GM23248 (cell line): ENCODE data around the gene NANP. TPM values are rescaled to one million over a fixed set of nuclear protein-coding genes. Genes with fewer than 3 reads are reported as not detected.
"Not testable (repeated sequence)": the region's sequence is repeated elsewhere in the genome, so short reads cannot be mapped to it uniquely, and the experiment has no call there.

ENCODE experiments used
- DNase-seq: peaks from one replicate; pipeline ENCODE4 v3.0.0-alpha.2; 2015
- H2AFZ ChIP-seq: fragments of 200-600 bp; sonication (generic); 2 replicates; pipeline ENCODE4 v1.6.1; 2016; ENCODE audit warnings: antibody characterized with exemption
- H3F3A ChIP-seq: fragments of 200-600 bp; sonication (generic); 2 replicates; pipeline ENCODE4 v1.6.1; 2016; ENCODE audit warnings: mild to moderate bottlenecking, antibody characterized with exemption, mixed run types; ENCODE audit not compliant: insufficient read depth
- H3K27ac ChIP-seq: fragments of 200-600 bp; sonication (generic); 2 replicates; pipeline ENCODE4 v1.5.1; 2016; ENCODE audit warnings: mild to moderate bottlenecking
- H3K27me3 ChIP-seq: fragments of 200-600 bp; sonication (generic); replicated peaks from 2 replicates; pipeline ENCODE4 v1.6.1; 2016; ENCODE audit warnings: mild to moderate bottlenecking; ENCODE audit not compliant: insufficient read depth
- H3K36me3 ChIP-seq: fragments of 200-600 bp; sonication (generic); 2 replicates; pipeline ENCODE4 v1.6.1; 2016; ENCODE audit warnings: low read depth, mild to moderate bottlenecking
- H3K4me1 ChIP-seq: fragments of 200-600 bp; sonication (generic); 2 replicates; pipeline ENCODE4 v1.6.1; 2016; ENCODE audit warnings: mild to moderate bottlenecking; ENCODE audit not compliant: insufficient read depth
- H3K4me2 ChIP-seq: fragments of 200-600 bp; sonication (generic); one replicate; pipeline ENCODE4 v1.6.1; 2016; ENCODE audit warnings: mild to moderate bottlenecking; ENCODE audit not compliant: unreplicated experiment
- H3K4me3 ChIP-seq: fragments of 200-600 bp; sonication (generic); 2 replicates; pipeline ENCODE4 v1.5.1; 2016; ENCODE audit warnings: mild to moderate bottlenecking
- H3K79me2 ChIP-seq: fragments of 200-600 bp; sonication (generic); 2 replicates; pipeline ENCODE4 v1.6.1; 2016; ENCODE audit warnings: mild to moderate bottlenecking; ENCODE audit not compliant: insufficient read depth
- H3K9ac ChIP-seq: fragments of 200-600 bp; sonication (generic); 2 replicates; pipeline ENCODE4 v1.6.1; 2016; ENCODE audit warnings: mild to moderate bottlenecking
- H3K9me2 ChIP-seq: fragments of 200-600 bp; sonication (generic); 2 replicates; pipeline ENCODE4 v1.6.1; 2016; ENCODE audit warnings: mixed run types, mild to moderate bottlenecking, moderate library complexity; ENCODE audit not compliant: insufficient read depth
- H3K9me3 ChIP-seq: fragments of 200-600 bp; sonication (generic); one replicate; pipeline ENCODE4 v1.6.1; 2017; ENCODE audit warnings: low read depth
- H4K20me1 ChIP-seq: fragments of 200-600 bp; sonication (generic); 2 replicates; pipeline ENCODE4 v1.6.0; 2016; ENCODE audit not compliant: insufficient read depth
- EZH2 ChIP-seq: fragments of 200-600 bp; sonication (generic); IDR thresholded peaks from 2 replicates; pipeline ENCODE4 v1.6.1; 2018; ENCODE audit warnings: antibody characterized with exemption, mild to moderate bottlenecking; ENCODE audit not compliant: insufficient read depth, poor library complexity, severe bottlenecking
- EZH2phosphoT487 ChIP-seq: fragments of 200-600 bp; sonication (generic); IDR thresholded peaks from 2 replicates; pipeline ENCODE4 v1.6.1; 2018; ENCODE audit warnings: antibody characterized with exemption, moderate library complexity, mild to moderate bottlenecking, low read depth; ENCODE audit not compliant: insufficient read depth
- WGBS, 2 experiments: methylation state at CpG; one replicate each; pipeline ENCODE4 v1.1.6; 2015 to 2017; ENCODE audit warnings: low lambda C conversion rate in 2 of 2, low coverage in 1 of 2; ENCODE audit errors: missing lambda C conversion rate in 2 of 2; 5-methylcytosine and 5-hydroxymethylcytosine counted together
- in situ Hi-C: fragments of 300-500 bp; cut with MboI; formaldehyde crosslinking; loops from 2 replicates; pipeline ENCODE4 v1.15.0; 2020
- polyA plus RNA-seq: library from polyadenylated mRNA; unstranded; fragments of >200 nt; fragmentation: Nextera tagmentation; extraction: Ambion mirVana; gene quantifications from 2 replicates; pipeline ENCODE4 v1.2.1, GENCODE V29; 2016
- total RNA-seq: library from RNA; depleted of rRNA; stranded (reverse); fragments of >200 nt; shearing (Covaris generic); gene quantifications from 2 replicates; pipeline ENCODE4 v1.2.3, GENCODE V29; 2014

The NANP gene
- total and polyA plus RNA-seq, 2 experiments from 2014 or later, result 7.1 to 7.5 TPM

GRCh38 chr20:25587536-25587935, 36.3 kb downstream of the NANP start:
- Histone ChIP-seq H4K20me1 (no peaks in the 10 kb centered on the region), H3K9ac (no peak overlapping the region), H3K4me3 (no peak overlapping the region), H2AFZ (no peak overlapping the region), H3K9me3 (no peaks in the 10 kb centered on the region), H3K27me3 (no peaks in the 10 kb centered on the region), H3K4me2 (no peak overlapping the region), H3K27ac (no peak overlapping the region), H3K36me3 (no peaks in the 10 kb centered on the region), H3K9me2 (no peaks in the 10 kb centered on the region), H3K4me1 (peaks cover 7% of the 10 kb centered on the region; the same call in 1 of the 2 replicates), H3F3A (no peaks in the 10 kb centered on the region), H3K79me2 (peaks cover 16% of the 10 kb centered on the region)
- 74 to 76% methylated on average over 5 of the region's 5 CpGs for WGBS, 2 experiments
- no peak for TF ChIP-seq EZH2phosphoT487
- TF ChIP-seq EZH2, result no peak
- DNase-seq, result peak; percentile 33
- in situ Hi-C loops, result no loop called here

GRCh38 chr20:25586877-25587276, 36.9 kb downstream of the NANP start:
- Histone ChIP-seq H3K27me3 (no peaks in the 10 kb centered on the region), H3K4me2 (no peak overlapping the region), H4K20me1 (no peaks in the 10 kb centered on the region), H3K9me3 (no peaks in the 10 kb centered on the region), H3K9me2 (no peaks in the 10 kb centered on the region), H3K36me3 (no peaks in the 10 kb centered on the region), H3F3A (no peaks in the 10 kb centered on the region), H3K79me2 (peaks cover 18% of the 10 kb centered on the region), H3K27ac (no peak overlapping the region), H3K4me1 (peaks cover 7% of the 10 kb centered on the region; the same call in 1 of the 2 replicates), H2AFZ (no peak overlapping the region), H3K9ac (no peak overlapping the region), H3K4me3 (no peak overlapping the region)
- in situ Hi-C loops, result no loop called here
- no peak for TF ChIP-seq EZH2
- TF ChIP-seq EZH2phosphoT487, result no peak
- 68% methylated on average over 11 of the region's 11 CpGs for WGBS, 2 experiments
- peak; percentile 42 for DNase-seq

- in situ Hi-C loops, result no loop called here
- H3K4me3 ChIP-seq, result peak within 1 kb of the TSS; percentile 76
- H3F3A ChIP-seq, result no peaks in the 10 kb centered on the region
These were observed 38.7 kb downstream of the NANP start, which contains the start of gene NINL for GRCh38 chr20:25584905-25585704. Gene NINL (minus strand): TSS chr20:25585531. CDS start chr20:25526587, 58,944 bp downstream.

GRCh38 chr20:25583607-25584006, 40.2 kb downstream of the NANP start:
- H3K9ac ChIP-seq, H3K4me1 ChIP-seq, H3K4me3 ChIP-seq, H2AFZ ChIP-seq, H4K20me1 ChIP-seq, DNase-seq, H3K36me3 ChIP-seq, H3K4me2 ChIP-seq, in situ Hi-C loops, H3K27ac ChIP-seq, H3K9me3 ChIP-seq, H3K9me2 ChIP-seq, H3F3A ChIP-seq, H3K27me3 ChIP-seq: not testable (repeated sequence)
- 74 to 80% methylated on average over 7 of the region's 7 CpGs for whole genome bisulfite sequencing, 2 experiments
- peaks cover 37% of the 10 kb centered on the region for H3K79me2 ChIP-seq

More at GRCh38 chr20:25584905-25585704, 38.7 kb downstream of the NANP start, which contains the start of gene NINL:
- Histone ChIP-seq H3K4me1 (peaks cover 7% of the 10 kb centered on the region; the same call in 1 of the 2 replicates), H3K9me3 (no peaks in the 10 kb centered on the region), H3K79me2 (peaks cover 34% of the 10 kb centered on the region), H3K9ac (peak within 1 kb of the TSS; percentile 81), H3K27ac (no peak within 1 kb of the TSS), H3K9me2 (no peaks in the 10 kb centered on the region), H4K20me1 (no peaks in the 10 kb centered on the region), H3K4me2 (peak within 1 kb of the TSS; percentile 87), H3K27me3 (no peaks in the 10 kb centered on the region), H3K36me3 (no peaks in the 10 kb centered on the region), H2AFZ (peak within 1 kb of the TSS; percentile 94)
- no peak for TF ChIP-seq EZH2phosphoT487
- no peak for TF ChIP-seq EZH2
- WGBS, 2 experiments, result 1% methylated on average over 60 to 87 of the region's 108 CpGs
- DNase-seq, result peak; percentile 81
